ENCODE data around the gene THBS3. TPM values are rescaled to one million over a fixed set of nuclear protein-coding genes. Genes with fewer than 3 reads are reported as not detected.

Gene THBS3
- total and polyA plus RNA-seq, 2 of the 13 experiments (the other 11 are each of a cell fraction or from before 2014, with no cell fraction given), result 0.86 to 3.6 TPM

GRCh38 chr1:155250633-155251449 lies 43.1 kb upstream of the THBS3 start (continued):
- TF ChIP-seq ATF3 (CRISPR knock-in tag; IDR thresholded peaks at IDR 0.05) (no peak), ZBTB10 (CRISPR knock-in tag; IDR thresholded peaks at IDR 0.05; ENCODE audit: borderline replicate concordance) (0 out of 2 replicates have a peak, but pooled peaks have one; percentile 41), NFYB (CRISPR knock-in tag; IDR thresholded peaks at IDR 0.05) (no peak), HNRNPLL (IDR thresholded peaks at IDR 0.05; ENCODE audit: low read depth, low read length, poor library complexity, severe bottlenecking) (peak; percentile 22), KLF11 (CRISPR knock-in tag; IDR thresholded peaks at IDR 0.05) (no peak), ZGPAT (CRISPR knock-in tag; IDR thresholded peaks at IDR 0.05) (no peak), ZNF619 (CRISPR knock-in tag; IDR thresholded peaks at IDR 0.05) (peak; percentile 81; the same call in 1 of the 2 replicates), IKZF5 (CRISPR knock-in tag; IDR thresholded peaks at IDR 0.05) (peak; percentile 23; the same call in 1 of the 2 replicates), BCLAF1 (IDR thresholded peaks at IDR 0.05) (no peak), CCDC6 (CRISPR knock-in tag; IDR thresholded peaks at IDR 0.05) (peak; percentile 49; the same call in 1 of the 2 replicates), HOXA9 (CRISPR knock-in tag; IDR thresholded peaks at IDR 0.05; ENCODE audit: borderline replicate concordance) (no peak), PHF21A (CRISPR knock-in tag; IDR thresholded peaks at IDR 0.05) (peak; percentile 67; the same call in 1 of the 2 replicates), ZNF414 (CRISPR knock-in tag; IDR thresholded peaks at IDR 0.05) (0 out of 2 replicates have a peak, but pooled peaks have one; percentile 66), RXRB (CRISPR knock-in tag; IDR thresholded peaks at IDR 0.05; ENCODE audit: borderline replicate concordance) (peak; percentile 46; the same call in 1 of the 2 replicates), SP1 (IDR thresholded peaks at IDR 0.05) (no peak), SP1 (CRISPR knock-in tag; IDR thresholded peaks at IDR 0.05) (no peak; the same call in 1 of the 2 replicates), E2F1 (CRISPR knock-in tag; IDR thresholded peaks at IDR 0.05) (0 out of 2 replicates have a peak, but pooled peaks have one; percentile 13), ZNF296 (CRISPR knock-in tag; conservative IDR thresholded peaks at IDR 0.05) (0 out of 2 replicates have a peak, but pooled peaks have one; percentile 42)
